GM18907 (cell line): ENCODE measurements around the gene DAAM1.

Experiments
- ATAC-seq: cut with Tn5 transposase; IDR thresholded peaks from one replicate; pipeline ENCODE4 v1.9.1; 2021; ENCODE audit warnings: mild to moderate bottlenecking, moderate library complexity; ENCODE audit not compliant: unreplicated experiment

DAAM1 gene

DNA sequence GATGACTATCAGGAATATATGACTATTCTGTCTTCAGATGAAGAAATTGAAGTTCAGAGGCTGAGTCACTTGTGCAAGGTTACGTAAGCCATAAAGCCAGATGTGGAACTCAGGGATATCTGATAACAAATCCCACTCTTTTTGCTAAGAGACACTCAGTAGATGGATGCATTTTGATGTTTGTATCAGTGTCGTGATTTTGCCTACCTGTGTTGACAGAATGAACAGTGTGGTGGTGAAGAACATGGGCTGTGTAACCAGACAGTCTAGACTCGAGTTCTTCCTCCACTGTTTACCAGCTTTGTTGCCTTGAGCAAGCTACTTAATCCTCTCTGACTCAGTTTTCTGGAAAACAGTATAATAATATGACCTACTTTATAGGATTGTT is 93.9 kb downstream of the DAAM1 start:
- no peak for ATAC-seq

DNA sequence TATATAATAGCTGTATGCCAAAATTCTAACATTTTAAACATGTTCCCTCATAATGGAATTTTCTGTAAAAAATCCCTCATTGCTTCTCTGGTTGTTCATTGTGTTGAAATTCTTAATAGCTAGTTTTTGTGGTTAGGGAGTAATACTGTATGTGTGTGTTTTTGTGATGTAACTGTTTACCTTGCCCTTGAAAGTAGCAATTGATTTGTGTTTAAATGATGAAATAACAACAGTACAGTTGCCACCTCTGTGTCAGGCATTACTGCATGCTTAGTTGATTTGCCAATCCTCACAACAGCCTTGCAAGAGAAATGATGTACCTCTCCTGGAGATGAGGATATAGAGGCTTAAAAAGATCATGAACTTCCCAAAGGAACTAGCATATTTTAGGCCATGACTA is 94.9 kb downstream of the DAAM1 start:
- no peak for ATAC-seq

- ATAC-seq, result no peak
Observed at GRCh38 chr14:59284059-59284458, 95.6 kb downstream of the DAAM1 start.

- no peak for ATAC-seq
Observed at GRCh38 chr14:59292028-59292427, 103.6 kb downstream of the DAAM1 start.

- no peak for ATAC-seq
Observed at GRCh38 chr14:59292921-59293534, 104.6 kb downstream of the DAAM1 start.

- no peak for ATAC-seq
Observed at GRCh38 chr14:59293935-59294661, 105.6 kb downstream of the DAAM1 start.

- no peak for ATAC-seq
Observed at GRCh38 chr14:59294662-59294992, 106.2 kb downstream of the DAAM1 start.

GRCh38 chr14:59295951-59296350 is 107.5 kb downstream of the DAAM1 start:
- no peak for ATAC-seq

DNA sequence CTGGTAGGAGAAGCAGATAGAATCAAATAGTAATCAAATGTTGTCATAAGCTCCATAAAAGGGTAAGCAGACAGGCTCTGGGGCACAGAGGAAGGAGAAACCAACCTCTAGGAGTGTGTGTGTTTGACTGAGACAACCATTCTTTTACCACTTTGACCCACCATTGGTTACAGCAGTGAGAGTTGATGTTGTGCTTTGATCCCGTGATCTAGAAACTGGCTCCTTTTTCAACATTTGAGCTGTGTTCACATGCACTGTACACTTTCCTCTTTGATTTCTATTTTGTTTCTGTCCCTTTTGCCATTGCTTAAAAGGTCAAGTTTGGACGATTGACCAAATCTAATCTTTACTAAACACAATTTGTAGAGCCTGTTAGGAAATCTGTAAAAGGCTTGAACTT is 108.0 kb downstream of the DAAM1 start:
- no peak for ATAC-seq

- ATAC-seq, result no peak
Observed at GRCh38 chr14:59297071-59297776, 108.8 kb downstream of the DAAM1 start.

GRCh38 chr14:59299731-59300130 is 111.3 kb downstream of the DAAM1 start:
- ATAC-seq, result no peak

DNA sequence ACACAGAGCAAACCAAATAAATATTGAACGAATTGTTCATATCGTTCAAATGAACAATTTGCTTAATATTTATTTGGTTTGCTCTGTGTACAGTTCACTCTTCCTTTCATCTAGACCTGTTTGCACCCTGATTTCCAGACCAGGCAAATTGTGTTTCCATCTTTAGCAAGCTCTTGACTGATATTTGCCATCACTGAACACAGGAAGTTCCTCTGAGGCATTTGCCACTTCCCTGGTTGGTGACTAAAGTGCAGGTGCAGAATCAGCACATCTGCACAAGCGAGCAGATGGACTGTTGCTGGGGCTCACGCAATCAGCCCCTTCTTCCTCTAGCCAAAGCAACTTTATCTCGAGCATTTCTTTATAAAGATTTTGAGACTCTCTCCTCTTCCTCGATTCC is 112.9 kb downstream of the DAAM1 start:
- peak; percentile 94 for ATAC-seq

DNA sequence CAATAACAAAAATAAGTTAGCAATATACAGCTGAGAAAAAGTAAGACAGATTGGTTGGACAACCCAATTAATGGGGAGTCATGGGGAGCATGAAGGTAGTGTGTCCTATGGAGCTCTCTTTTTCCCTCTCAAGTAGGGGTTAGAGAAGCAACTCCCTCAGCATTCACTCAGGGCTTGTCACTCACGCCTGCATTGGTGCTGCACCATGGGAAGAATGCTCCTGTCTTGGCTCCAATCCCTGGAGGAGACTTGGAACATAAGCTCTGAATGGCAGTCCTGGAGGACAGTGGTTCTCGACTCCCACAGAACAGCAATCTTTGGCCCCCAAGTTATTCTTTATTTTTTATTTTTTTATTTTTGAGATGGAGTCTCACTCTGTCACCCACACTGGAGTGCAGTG is 113.8 kb downstream of the DAAM1 start:
- ATAC-seq, result no peak

DNA sequence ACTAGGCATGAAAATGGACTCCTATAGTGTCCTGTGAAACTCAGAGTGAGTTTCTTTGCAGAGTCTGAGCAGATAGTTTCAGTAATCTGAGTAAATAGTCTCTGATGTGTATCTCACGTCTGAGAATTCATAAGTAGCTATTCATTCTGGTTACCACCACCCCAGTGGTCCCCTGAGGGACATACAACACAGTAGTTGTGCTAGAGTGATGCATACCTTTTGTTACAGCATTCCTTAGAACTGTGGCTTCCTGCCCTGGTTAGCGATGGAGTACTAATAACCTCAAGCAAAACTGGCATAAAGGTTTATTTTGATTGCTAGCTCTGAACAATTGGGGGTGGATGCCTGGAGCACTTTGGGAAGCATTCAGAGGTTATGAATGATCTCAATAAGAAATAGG is 114.7 kb downstream of the DAAM1 start:
- ATAC-seq, result no peak

DNA sequence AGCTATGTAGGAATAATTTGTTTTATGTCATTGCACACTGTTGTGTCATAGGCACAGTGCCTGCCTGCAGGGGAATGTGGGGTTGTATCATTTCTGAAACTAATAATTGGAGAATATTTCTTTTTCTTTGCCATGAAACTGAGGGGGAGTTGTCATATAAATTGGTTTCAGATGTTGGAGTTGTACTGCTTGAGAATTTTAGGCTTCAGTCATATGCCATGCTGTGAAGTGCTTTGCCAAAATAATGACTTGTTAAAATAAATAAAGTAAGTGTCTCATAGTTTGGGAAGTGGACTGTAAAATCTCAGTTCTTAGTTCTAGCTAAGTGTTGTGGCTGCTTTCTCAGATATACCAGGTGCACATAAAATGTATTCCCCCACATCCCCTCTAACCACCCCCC is 116.8 kb downstream of the DAAM1 start:
- no peak for ATAC-seq

GRCh38 chr14:59305836-59306555 is 117.5 kb downstream of the DAAM1 start:
- ATAC-seq, result no peak

DNA sequence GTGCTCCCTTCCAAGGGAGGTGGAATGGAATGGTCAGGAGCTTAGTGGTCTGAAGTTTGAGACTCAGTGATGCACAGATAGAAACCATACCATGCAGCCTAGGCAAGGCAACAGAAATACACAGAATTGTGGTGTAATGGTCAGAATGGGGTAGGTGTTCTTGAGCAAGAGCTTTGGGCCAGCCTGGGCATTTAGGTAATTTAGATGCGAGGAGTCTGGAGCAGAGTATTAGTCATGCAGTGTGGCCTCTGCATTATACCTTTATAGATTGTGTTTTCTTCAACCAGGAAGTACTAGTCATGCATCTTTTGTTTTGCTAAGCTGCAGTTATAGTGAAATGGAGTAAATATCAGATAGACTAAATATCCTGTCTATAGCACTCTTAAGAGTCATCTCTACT is 118.3 kb downstream of the DAAM1 start:
- ATAC-seq, result no peak

GRCh38 chr14:59308086-59308485 is 119.6 kb downstream of the DAAM1 start:
- no peak for ATAC-seq

DNA sequence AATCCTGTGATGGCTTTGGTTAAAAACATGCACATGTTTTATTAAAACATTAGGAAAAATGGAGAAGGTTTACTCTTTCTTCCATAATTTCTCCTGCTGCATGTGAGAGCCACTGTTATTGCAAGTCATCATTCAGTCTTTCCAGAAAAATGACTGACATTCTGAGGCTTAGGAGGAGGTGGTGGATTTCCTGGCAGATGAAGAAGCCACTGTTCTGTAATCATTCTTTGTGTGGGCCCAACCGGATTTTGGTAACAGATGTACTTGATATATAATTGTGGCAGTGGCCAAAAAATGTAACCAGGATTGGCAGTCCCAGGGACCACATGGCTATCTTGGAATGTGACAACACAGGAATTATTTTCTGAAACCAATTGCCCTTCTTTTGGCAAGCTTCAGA is 120.2 kb downstream of the DAAM1 start:
- ATAC-seq, result no peak

DNA sequence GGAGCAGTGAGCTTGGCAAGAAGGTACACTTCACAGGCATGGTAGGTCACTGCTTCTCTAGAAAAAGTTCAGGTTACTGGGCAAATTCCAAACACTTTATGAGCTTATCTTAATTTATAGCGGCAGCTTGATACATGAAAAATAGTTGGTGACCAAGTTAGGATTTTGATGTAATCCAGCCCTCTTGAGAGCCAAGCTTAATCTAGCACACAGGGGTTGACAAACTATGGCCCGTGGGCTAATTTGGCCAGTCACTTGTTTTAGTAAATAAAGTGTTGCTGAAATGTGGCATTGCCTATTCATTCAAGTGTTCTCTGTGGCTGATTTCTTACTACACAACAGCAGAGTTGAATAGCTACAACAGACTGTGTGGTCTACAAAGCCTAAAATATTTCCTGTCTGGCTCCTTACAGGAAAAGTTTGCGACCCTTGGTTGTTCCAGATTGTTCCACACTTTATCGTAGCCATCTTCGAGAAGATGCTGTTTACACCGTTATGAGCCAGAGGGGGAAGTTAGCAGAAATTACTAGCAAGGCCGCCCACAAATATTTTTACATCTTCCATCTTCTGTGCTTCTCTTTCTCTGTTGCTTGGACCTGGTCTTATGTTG is 120.9 kb downstream of the DAAM1 start:
- ATAC-seq, result no peak

DNA sequence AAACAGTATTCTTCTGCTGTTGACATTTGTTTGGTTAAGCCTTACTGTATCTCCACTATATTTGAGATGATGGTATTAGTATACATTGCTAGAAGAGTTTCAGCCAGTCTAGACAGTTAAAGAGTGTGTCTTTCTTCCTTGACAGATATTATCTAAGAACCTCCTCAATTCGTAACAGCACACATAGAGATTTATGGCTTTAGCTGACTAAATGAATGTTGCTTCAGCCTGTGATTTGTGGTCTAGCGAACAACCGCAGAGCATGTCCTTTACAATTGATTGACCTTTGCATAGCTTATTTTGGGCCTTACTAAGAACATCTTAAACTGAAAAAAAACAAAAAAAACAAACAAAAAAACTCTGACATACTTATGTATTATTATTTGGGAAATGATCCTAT is 122.2 kb downstream of the DAAM1 start:
- ATAC-seq, result no peak
